OCI-LY7 (cell line): ENCODE results near the gene PPARGC1A.

Experiments
- CTCF ChIP-seq: fragments of 200-600 bp; sonication (generic); conservative IDR thresholded peaks from 2 replicates; pipeline ENCODE4 v1.5.1; 2014; ENCODE audit warnings: mild to moderate bottlenecking, antibody characterized with exemption, low read length, moderate library complexity, mixed read lengths
- EZH2phosphoT487 ChIP-seq: fragments of 200-600 bp; sonication (generic); IDR thresholded peaks from 2 replicates; pipeline ENCODE4 v1.6.1; 2018; ENCODE audit warnings: low read depth, borderline replicate concordance, mild to moderate bottlenecking, mixed run types, antibody characterized with exemption, low read length, moderate library complexity, mixed read lengths

- TF ChIP-seq CTCF (no peak), EZH2phosphoT487 (no peak)
Observed at GRCh38 chr4:23911675-23912455, 22.0 kb upstream of the PPARGC1A start.
